HEK293T (cell line): Measurements from ENCODE around the gene SLC25A13.

ENCODE experiments used
- BHLHE40 ChIP-seq: fragments of 450-650 bp; IDR thresholded peaks from 2 replicates; pipeline ENCODE4 v1.6.1; 2016; ENCODE audit warnings: mild to moderate bottlenecking, moderate library complexity, borderline replicate concordance
- CTBP1 ChIP-seq: fragments of 450-650 bp; IDR thresholded peaks from 2 replicates; pipeline ENCODE4 v1.6.1; 2016; ENCODE audit warnings: borderline replicate concordance
- HDGF ChIP-seq: fragments of 450-650 bp; IDR thresholded peaks from 2 replicates; pipeline ENCODE4 v1.6.1; 2017; ENCODE audit warnings: antibody characterized with exemption, borderline replicate concordance
- LEF1 ChIP-seq: fragments of 450-650 bp; IDR thresholded peaks from 2 replicates; pipeline ENCODE4 v1.6.1; 2017; ENCODE audit warnings: mild to moderate bottlenecking, borderline replicate concordance

DNA sequence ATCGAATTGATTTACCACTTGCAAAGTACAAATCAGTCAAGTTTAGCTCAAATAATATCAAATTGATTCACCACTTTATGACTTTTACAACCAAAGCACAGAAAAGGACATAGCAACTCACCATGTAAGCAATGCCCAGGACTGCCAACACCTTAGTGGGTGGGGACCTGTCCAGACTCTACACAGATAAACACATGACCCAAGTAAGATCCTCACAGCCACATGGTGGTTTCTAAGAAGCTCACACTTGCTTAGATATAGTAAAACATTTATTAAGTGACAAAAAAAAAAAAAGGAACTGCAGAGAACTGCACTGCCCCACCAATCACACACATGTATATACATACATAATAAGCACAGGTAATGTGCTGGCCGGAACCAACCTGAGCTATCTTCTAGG is 116.2 kb downstream of the SLC25A13 start:
- TF ChIP-seq HDGF (no peak), LEF1 (no peak), CTBP1 (no peak), BHLHE40 (no peak)
